OCI-M2 (cell line): ENCODE results near the gene ZNF462.
"Not testable (repeated sequence)": the region's sequence is repeated elsewhere in the genome, so short reads cannot be mapped to it uniquely, and the experiment has no call there.

Experiments used
- DNase-seq: peaks from one replicate; lab custom pipeline; 2025; ENCODE audit not compliant: unreplicated experiment; lab: John Stamatoyannopoulos, UW

The ZNF462 gene, protein sequence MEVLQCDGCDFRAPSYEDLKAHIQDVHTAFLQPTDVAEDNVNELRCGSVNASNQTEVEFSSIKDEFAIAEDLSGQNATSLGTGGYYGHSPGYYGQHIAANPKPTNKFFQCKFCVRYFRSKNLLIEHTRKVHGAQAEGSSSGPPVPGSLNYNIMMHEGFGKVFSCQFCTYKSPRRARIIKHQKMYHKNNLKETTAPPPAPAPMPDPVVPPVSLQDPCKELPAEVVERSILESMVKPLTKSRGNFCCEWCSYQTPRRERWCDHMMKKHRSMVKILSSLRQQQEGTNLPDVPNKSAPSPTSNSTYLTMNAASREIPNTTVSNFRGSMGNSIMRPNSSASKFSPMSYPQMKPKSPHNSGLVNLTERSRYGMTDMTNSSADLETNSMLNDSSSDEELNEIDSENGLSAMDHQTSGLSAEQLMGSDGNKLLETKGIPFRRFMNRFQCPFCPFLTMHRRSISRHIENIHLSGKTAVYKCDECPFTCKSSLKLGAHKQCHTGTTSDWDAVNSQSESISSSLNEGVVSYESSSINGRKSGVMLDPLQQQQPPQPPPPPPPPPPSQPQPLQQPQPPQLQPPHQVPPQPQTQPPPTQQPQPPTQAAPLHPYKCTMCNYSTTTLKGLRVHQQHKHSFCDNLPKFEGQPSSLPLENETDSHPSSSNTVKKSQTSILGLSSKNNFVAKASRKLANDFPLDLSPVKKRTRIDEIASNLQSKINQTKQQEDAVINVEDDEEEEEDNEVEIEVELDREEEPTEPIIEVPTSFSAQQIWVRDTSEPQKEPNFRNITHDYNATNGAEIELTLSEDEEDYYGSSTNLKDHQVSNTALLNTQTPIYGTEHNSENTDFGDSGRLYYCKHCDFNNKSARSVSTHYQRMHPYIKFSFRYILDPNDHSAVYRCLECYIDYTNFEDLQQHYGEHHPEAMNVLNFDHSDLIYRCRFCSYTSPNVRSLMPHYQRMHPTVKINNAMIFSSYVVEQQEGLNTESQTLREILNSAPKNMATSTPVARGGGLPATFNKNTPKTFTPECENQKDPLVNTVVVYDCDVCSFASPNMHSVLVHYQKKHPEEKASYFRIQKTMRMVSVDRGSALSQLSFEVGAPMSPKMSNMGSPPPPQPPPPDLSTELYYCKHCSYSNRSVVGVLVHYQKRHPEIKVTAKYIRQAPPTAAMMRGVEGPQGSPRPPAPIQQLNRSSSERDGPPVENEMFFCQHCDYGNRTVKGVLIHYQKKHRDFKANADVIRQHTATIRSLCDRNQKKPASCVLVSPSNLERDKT (N-terminal part only)

DNA sequence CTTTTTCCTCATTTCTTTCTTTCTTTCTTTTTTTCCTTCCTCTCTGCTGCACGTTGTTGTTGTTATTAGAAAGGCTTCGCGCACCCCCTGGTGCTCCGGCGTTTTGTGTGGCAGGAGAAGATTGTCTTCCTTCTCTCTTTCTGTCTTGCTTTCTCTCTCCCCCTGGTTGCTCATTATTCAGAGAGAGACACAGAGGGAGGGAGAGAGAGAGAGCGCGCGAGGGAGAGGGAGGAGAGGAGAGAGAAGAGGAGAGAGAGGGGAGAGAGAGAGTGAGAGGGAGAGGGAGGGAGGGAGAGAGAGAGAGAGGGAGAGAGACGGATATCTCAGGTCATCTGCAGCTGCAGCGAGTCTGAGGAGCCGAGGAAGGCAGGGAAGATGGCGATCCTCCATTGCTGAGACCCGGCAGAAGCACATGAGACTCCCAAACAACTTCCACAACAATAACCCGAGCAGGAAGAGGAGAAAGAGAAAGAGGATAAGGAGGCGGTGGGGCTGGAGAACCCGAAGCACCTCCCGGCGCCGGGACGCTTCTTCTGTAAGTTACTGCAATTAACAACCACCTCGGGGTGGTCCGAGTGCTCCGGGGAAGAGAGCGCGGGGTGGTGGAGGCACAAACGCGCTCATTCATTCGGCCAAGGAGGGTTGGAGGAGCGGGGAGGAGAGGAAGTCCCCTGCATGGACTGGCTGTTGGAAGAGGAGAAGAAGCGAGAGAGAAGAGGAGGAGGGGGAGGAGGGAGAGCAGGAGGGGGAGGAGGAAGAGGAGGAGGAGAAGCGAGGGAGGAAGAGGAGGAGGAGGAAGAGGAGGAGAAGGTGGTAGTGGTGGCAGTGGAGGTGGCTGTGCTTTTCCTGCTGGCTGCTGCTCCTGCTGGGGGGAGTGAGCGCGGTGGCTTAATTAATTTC, at the start of gene ZNF462:
Gene ZNF462 (plus strand): TSS at position 346 of the 900 bp plus-strand sequence. CDS start 60,218 bp downstream, outside the sequence.
- no peak for DNase-seq

DNA sequence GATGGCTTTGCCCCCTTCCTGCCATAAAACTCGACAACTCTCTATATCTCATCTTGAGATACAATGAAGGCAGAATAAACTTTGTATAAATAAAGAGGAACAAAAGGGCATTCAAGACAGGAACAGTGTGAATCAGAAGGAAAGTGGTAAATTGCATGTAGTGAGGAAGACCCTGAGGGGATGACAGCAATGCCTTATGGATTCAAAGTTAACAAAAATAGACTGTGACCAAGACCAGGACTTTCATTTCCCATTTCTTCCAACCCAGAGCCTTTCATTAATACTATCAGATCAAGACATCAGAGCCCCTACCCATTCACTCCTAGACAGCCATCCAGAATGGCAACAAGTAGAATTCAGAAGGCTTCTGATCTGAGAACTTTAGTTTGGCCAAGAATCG, 46.4 kb upstream of the ZNF462 start:
- DNase-seq, result no peak

DNA sequence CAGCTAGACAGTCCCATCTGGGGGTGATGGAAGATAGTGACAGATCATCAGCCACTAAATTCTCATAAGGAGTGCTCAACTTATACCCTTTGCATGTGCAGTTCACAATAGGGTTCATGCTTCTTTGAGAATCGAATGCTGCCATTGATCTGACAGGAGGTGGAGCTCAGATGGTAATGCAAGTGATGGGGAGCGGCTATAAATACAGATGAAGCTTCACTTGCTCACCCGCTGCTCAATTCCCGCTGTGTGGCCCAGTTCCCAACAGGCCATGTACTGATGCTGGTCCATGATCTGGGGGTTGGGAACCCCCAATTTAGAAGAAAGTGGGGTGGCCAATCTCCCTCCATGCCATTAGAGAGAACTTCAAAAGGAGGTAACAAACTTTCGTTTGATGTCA, 44.9 kb upstream of the ZNF462 start:
- no peak for DNase-seq

DNA sequence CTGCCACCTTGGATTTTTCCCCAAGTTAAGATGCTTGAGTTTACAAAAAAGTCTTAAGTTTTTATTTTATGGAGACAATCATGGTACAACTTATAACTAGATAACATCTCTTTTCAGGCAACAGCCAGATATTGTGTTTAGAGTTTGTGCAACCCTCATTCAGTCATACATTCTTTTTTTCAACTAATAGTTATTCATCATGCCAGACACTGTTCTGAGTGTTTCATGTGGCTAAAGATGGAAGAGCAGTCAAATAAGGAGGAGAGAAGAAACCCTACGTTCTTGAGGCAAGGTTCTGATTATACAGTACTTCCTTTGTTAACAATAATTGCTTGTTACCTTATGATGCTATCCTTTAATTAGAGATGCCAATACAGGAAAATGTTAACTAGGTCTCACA, 42.1 kb upstream of the ZNF462 start:
- DNase-seq, result no peak

DNA sequence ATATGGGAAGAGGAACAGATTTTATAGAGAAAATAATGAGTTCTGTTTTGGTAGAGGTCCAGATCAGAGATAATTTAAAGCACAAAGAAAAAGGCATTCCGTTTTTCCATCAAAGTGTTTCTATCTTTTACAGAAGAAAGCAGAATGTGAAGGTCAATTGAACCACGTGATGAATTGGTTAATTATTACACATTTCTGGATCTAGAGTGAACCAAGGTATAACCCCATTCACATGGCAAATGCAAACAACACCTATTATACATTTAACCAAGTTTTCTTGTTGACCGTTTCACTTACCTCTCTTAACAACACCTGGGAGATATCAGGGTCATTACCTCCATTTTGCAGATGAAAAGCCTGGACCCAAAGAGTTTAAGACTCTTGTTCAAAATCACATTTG, 34.9 kb upstream of the ZNF462 start:
- no peak for DNase-seq

DNA sequence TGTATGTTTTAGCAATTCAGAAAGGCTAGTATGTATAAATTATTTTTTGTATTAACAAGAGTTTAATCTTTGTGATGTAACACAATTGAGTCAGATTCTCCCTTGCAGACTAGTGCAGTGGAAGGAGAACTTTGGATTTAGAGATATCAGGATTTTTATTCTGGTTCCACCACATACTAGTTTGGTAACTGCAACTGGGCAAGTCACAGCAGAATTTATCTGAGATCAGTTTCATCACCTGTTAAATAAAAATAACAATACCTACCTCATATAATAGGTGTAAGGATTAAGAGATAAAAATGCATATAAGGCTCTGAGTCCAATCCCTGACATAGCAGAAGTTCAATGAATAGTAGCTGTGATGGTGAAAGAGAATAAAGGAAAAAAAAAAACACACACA, 34.0 kb upstream of the ZNF462 start:
- no peak for DNase-seq

DNA sequence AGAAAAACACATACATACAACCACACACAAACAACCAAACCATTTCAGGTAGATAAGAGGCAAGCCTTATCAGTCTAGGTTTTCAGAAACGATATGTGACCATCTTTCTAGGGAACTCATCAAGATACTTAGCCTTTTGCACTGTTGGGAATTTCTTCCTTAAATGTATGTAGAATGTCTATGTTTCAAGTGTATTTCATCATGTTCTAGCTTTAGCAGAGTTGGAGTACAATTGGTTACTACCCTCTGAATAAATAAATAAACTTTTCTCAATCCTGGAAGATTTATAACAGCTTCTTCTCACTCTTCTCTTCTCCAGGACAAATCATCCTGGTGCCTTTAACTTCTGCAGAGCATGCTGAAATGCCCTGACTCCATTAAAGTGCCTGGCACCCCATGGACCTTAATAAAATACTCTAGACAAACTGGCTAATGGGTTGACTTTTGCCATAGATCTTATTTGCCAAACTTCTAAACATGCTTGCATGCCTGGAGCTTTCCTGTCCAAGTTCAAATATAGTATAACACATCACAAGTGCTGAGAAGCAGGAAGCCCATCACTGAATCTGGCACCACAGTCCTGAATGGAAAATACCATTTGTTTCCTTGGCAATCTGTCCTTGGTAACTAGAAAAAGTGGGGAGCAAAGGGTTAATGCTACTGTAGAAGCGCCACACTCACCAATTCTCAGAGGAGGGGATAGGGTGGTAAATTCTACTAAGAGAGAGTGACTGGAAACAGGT, 33.1 kb upstream of the ZNF462 start:
- no peak for DNase-seq

DNA sequence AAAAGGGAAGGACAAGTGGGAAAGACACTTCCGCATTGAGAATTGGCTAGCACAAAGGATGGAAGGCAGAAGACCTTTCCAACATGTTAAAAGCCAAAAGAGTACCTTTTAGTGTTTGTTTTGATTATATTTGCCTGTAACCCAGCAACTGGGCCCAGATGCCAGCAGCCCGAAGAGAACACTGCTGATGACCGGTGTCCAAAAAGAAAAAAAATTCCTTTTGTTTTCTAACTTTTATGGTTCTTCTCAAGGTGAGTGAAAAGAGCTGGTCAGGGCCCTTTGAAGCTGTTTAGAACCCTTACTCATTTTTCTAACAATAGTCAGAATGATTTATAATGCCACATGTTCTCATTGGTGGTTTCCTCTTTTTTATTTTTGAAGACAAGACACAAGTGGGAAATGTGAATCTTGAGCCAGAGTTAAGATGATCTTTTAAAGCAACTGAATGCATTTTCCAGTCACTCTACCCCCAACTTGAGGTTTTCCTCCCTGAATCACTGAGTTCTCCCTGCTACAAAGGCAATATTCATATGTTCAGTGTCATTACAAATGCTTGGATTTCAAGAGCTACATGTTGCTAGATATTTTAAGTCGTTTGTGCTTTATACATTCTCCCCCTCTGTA, 32.3 kb upstream of the ZNF462 start:
- DNase-seq, result no peak

DNA sequence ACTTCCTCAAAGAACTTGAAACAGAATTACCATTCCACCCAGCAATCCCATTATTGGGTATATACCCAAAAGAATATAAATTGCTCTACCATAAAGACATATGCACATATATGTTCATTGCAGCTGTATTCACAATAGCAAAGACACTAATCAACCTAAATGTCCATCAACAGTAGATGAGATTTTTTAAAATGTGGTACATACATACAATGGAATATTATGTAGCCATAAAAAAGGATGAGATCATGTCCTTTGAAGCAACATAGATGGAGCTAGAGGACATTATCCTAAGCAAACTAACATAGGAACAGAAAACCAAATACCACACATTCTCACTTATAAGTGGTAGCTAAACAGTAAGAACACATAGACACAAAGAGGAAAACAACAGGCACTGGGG, 28.1 kb upstream of the ZNF462 start:
- DNase-seq, result no peak

DNA sequence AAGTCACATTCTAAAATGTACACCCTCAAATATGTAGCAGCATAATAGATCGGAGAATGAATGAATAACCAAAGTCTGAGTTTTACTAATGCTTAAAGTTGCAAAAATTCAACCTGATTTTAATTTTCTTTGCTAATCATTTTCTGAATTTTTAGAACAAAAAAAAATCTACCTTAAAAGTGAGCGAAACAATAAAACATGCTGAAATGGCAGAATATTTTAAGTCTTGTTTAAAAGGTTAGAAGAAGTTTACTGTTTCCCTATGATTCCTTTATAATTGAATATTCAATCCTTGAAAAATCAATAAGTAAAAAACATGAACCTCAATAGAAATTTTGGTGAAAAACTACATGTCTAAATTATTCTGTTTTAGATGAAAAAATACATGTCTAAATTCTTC, 27.1 kb upstream of the ZNF462 start:
- DNase-seq, result no peak

DNA sequence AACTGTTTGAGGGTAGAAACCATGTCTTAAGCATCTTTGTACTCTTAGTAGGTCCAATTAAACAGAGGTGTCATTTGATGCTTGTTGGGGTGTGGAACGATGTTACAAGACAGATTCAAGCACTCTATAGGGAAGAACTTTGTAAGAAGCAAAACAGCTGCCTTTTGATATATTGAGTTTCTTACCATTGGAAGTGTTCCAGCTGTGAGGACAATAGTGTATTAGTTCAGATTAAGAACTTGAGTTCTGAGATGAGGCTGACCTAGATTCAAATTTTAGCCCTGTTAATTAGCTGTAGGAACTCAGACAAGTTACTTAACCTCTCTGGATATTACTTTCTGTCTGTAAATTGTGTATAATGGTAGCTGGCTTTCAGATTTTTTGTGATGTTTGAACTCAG, 19.6 kb upstream of the ZNF462 start:
- no peak for DNase-seq

DNA sequence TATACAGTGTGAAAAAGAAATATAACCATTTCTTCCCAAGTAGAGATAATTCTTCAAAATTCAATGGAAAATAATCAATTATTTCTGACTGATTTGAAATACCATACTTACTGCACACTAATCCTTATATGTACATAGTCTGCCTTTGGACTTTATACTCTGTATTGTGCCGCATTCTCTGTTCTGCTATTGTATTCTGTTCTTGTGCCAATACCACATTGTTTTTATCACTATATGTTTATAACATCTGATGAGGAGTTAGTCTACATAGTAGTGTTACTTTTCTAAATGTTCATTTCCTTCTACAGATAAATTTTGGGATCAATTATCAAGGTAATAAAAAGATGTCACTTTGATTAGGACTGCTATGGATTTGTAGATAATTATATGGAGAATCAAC, 16.7 kb upstream of the ZNF462 start:
- DNase-seq, result no peak

DNA sequence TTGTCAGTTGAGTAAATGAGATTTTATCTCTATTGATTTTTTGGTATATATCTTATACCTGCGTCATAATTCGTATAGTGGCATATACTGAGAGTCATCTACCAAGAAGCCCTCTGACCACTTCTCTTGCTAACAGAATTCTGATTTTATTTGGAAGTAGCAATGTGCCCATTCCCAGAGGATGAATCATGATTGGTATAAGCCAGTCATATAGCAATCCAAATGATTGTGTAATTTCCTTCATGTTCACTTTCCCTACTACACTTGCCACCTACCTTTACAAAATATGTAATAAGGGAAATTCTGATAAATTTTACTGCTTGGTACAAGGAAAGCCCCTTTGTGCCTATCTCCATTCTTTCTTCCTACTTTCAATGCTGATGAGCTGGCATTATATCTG, 16.1 kb upstream of the ZNF462 start:
- DNase-seq, result no peak

DNA sequence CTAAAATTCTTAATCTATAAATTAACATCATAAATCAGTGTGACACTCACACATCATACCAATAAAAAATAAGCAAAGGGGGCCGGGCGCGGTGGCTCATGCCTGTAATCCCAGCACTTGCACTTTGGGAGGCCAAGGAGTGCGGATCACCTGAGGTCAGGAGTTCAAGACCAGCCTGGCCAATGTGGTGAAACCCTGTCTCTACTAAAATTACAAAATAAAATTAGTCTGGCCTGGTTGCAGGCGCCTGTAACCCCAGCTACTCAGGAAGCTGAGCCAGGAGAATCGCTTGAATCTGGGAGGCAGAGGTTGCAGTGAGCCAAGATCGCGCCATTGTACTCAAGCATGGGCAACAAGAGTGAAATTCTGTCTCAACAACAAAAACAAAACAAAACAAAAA, 11.3 kb upstream of the ZNF462 start:
- not testable (repeated sequence) for DNase-seq

DNA sequence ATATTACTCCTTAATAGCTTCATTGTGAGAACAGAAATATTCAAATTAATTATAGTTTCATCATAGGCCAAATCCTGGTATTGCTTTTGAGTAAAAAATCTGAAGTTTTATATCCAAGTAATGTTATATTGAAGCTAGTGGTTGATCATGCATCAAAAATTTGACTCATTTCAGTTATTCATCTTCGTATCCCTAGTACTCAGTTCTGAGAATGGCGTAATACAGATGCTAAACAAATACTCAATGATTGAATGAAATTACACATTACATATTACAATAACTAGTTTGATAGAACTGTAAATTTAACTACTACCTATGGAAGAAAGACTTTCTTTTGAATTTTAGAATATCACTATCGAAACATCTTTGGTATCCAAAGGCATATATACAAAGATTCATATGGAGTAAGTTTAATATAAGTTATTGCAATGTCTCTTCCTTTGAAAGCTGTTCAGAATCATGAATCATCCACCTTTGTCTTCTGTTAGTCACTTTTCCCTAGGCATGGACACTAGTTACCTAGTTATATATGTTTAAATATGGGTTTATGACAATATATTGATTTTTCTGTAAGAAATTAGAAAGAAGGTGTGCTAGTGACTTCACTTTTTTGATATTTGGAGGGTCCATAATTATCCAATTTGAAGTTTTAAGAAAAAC, 5.0 kb upstream of the ZNF462 start:
- no peak for DNase-seq

DNA sequence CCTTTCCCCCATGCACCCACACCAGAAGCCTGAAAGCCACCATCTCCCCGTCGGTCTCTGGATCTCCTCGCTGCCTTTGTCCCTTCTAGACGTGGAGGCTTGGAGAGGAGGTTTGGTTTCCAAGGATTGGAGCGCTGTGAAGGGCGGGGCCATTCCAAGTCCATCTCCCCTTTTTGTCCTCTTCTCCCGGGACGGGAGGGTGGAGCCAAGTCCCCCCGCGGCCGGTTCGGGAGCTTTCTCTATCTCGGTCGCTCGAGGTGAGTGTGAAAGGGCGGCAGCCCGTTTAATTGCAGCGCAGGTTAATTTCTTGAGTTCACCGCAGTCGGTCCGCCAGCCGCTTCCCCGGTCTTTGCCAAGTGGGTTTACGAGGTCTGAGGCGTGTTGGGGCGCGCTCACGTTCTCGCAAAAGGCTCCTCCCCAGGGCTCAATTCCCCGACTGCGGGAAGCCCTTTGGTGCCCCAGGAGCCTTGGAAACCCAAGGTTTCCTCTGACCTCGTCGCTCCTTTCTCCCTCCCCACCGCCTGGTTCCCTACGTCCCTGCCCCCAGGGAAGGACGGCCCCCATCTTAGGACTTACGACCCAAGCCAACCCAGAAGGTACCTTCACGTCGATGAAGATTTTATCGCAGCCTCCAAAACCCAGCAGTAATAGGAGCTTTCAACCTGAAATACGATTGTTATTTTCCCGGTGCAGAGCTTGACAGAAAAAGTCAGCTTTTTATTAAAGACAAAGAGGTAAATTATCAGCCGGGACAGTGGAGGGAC, 2.8 kb upstream of the ZNF462 start:
- no peak for DNase-seq

DNA sequence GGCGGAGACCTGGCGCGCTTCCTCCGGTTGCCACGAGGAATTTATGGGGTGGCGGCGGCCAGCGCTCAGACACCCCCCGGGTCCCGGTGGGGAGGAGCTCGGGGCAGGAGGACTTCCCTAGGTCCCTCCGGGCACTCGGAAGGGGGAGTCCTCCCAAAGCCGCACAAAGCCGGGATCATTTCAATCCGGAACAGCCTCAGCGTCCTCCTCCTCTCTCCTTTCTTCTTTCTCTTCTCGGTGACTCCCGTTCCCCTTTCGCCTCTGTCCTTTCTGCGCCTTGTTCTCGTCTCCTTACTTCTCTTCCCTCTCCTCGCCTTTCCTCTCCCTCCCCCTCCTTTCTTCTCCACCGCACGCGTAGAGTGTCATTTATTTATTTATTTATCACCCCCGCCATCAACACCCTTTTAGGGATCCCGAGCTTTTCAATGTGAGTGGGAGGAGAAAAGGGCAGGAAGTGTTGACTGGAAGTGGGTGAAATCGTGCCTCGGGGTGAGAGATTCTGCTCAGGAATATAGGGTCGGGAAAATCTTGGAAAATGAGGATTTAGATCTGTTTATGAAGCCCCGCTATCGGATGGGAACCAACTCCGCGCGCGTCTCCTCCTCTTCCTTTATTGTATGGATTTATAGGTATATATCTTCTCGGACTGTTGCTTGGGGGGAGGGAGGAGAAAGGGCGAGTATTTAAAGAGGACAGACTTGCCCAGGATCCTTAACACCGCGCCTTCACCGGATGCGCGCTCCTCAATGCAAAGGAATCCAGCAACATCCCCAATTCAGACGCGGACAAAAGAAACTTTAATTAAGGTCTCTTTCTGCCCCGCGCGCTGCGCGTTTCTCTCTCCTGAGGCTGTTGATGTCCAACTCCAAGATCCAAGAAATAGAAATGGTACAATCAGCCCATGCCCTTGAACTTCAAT, 2.0 kb upstream of the ZNF462 start:
- DNase-seq, result no peak
